MG63 (cell line): ENCODE results near the gene OR12D1. TPM values are rescaled to one million over a fixed set of nuclear protein-coding genes. Genes with fewer than 3 reads are reported as not detected.

ENCODE experiments used
- DNase-seq: peaks from one replicate; pipeline ENCODE4 v3.0.0-alpha.2; 2020
- H3K27me3 ChIP-seq: fragments of 250-450 bp; sonication (Bioruptor Pico); 2 replicates; pipeline ENCODE4 v1.5.1; 2020; ENCODE audit warnings: mild to moderate bottlenecking, moderate library complexity
- H3K36me3 ChIP-seq: fragments of 250-450 bp; sonication (Bioruptor Pico); 2 replicates; pipeline ENCODE4 v1.5.1; 2020; ENCODE audit warnings: mild to moderate bottlenecking, moderate library complexity
- H3K4me3 ChIP-seq: fragments of 250-450 bp; sonication (Bioruptor Pico); 2 replicates; pipeline ENCODE4 v1.5.1; 2020; ENCODE audit warnings: mild to moderate bottlenecking, moderate library complexity
- H3K9me3 ChIP-seq: fragments of 250-450 bp; sonication (Bioruptor Pico); 2 replicates; pipeline ENCODE4 v1.5.1; 2020; ENCODE audit warnings: mild to moderate bottlenecking, moderate library complexity
- total RNA-seq: library from RNA; depleted of rRNA; stranded (reverse); fragments of >200 nt; shearing (Covaris generic); gene quantifications from 2 replicates; pipeline ENCODE4 v1.2.3, GENCODE V29; 2014; ENCODE audit warnings: low replicate concordance; rRNA removed

Gene OR12D1
- total RNA-seq, 1 experiment from 2014 or later = not detected

DNA sequence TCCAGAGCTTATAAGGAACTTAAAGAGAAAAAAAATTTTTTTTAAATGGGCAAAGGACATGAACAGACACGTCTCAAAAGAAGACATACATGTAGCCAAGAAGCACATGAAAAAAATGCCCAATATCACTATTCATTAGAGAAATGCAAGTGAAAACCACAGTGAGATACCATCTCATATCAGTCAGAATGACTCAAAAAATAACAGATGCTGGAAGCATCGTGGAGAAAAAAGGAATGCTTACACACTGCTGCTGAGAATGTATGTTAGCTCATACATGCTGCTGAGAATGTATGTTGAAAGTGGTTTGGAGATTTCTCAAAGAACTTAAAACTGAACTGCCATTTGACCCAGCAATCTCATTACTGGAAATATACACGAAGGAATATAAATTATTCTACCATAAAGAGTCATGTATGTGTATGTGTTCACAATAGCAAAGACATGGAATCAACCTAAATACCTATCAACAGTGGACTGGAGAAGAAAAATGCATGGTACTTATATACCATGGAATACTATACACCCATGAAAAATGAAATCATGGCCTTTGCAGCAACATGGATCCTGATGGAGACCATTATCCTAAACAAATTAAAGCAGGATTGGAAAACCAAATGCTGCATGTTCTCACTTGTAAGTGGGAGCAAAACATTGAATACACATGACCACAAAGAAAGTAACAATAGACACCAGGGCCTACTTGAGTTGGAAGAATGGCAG lies 36.9 kb downstream of the OR12D1 start:
- Histone ChIP-seq H3K4me3 (no peak overlapping the region), H3K9me3 (no peaks in the 10 kb centered on the region), H3K36me3 (no peaks in the 10 kb centered on the region), H3K27me3 (no peaks in the 10 kb centered on the region)
- no peak for DNase-seq

DNA sequence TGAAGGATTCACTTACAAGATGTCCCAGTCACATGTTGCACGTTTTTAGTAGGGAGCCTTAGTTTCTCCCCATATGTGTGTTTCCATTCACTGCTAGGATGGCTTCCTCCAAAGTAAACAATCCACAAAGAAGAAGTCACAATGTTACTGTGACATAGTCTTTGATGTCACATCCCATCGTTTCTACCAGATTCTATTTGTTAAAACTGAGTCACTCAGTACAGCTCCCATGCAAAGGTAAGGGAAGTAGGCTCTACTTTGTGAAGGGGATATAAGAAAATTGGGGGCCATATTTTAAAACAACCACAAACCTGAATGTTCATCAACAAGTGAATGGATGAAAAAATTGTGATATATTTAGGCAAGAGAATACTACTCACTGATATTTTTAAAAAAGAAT lies 42.2 kb downstream of the OR12D1 start, which contains the start of the genes OR11A1 and OR2H1:
Gene OR11A1, minus strand, starts transcription at position 101 of the 400 bp plus-strand sequence. CDS start 29,430 bp downstream, outside the sequence.
Gene OR2H1, plus strand, starts transcription at position 185 of the 400 bp plus-strand sequence. CDS start 4,615 bp downstream, outside the sequence.
- no peak for DNase-seq
- Histone ChIP-seq H3K27me3 (no peaks in the 10 kb centered on the region), H3K36me3 (no peaks in the 10 kb centered on the region), H3K4me3 (no peak within 1 kb of the TSS), H3K9me3 (no peaks in the 10 kb centered on the region)

DNA sequence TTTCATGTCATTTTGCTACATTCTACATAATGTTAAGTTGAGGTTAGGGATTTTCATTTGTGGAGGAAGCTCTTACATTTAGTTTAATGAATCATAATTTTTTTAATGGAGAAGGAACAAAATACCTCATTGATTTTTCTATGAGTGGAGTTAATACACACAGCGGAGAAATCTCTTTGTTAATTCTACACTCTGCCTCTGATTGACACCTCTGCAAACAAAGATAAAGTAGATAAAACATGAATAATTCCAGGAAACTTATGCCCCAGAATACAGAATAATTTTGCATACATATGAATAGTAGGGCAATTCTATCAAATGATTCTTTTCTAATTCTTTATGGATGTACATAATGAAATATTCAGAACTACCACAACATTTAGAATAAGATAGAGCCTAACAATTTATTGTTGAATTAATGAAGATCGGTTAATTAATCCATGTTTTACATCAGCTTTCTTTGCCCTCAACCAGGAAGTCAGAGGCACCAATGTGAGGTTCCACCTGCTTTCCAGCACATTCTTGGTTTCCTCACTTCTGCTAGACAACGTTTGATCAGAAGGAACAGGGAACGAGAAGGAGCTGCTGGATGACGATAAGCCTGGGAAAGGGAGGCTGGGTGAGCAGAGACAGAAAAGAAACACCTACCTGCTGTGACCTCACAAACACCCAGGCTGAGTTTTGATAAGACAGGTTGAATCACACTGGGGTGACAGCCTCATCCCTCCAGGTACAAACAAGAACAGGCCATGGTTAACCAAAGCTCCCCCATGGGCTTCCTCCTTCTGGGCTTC lies 46.5 kb downstream of the OR12D1 start:
- no peak overlapping the region for H3K4me3 ChIP-seq
- no peaks in the 10 kb centered on the region for H3K27me3 ChIP-seq
- no peaks in the 10 kb centered on the region for H3K36me3 ChIP-seq
- no peak for DNase-seq
- no peaks in the 10 kb centered on the region for H3K9me3 ChIP-seq

DNA sequence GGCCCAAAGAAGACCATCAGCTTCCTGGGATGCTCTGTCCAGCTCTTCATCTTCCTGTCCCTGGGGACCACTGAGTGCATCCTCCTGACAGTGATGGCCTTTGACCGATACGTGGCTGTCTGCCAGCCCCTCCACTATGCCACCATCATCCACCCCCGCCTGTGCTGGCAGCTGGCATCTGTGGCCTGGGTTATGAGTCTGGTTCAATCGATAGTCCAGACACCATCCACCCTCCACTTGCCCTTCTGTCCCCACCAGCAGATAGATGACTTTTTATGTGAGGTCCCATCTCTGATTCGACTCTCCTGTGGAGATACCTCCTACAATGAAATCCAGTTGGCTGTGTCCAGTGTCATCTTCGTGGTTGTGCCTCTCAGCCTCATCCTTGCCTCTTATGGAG lies 47.3 kb downstream of the OR12D1 start:
- no peaks in the 10 kb centered on the region for H3K9me3 ChIP-seq
- no peak overlapping the region for H3K4me3 ChIP-seq
- H3K36me3 ChIP-seq = no peaks in the 10 kb centered on the region
- no peak for DNase-seq
- no peaks in the 10 kb centered on the region for H3K27me3 ChIP-seq

DNA sequence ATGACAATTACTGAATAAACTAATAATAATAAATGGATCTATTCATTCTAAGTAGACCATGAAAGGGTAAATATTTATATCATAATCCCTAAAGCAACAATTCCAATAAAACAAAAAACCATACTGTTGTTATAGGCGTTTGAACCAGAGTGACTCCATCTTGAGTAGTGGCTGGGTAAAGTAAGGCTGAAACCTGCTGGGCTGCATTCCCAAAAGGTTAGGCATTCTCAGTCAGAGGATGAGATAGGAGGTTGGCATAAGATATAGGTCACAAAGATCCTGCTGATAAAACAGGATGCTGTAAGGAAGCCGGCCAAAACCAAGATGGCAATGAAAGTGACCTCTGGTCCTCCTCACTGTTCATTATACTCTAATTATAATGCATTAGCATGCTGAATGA lies 50.6 kb downstream of the OR12D1 start:
- Histone ChIP-seq H3K27me3 (no peaks in the 10 kb centered on the region), H3K4me3 (no peak overlapping the region), H3K36me3 (no peaks in the 10 kb centered on the region), H3K9me3 (no peaks in the 10 kb centered on the region)
- DNase-seq = no peak

DNA sequence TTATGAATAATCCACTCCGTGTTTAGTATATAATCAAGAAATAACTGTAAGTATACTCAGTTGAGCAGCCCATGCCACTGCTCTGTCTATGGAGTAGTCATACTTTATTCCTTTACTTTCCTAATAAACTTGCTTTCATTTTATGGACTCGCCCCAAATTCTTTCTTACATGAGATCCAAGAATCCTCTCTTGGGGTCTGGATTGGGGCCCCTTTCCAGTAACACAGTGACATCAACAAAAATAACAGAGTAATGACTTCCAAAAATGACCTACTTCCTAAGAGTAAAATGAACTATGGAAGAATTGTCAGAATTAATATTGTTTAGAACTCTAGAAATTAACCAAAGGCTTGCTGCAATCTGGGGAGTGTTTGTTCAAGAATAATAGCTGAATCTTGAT lies 51.1 kb downstream of the OR12D1 start:
- Histone ChIP-seq H3K36me3 (no peaks in the 10 kb centered on the region), H3K27me3 (no peaks in the 10 kb centered on the region), H3K9me3 (no peaks in the 10 kb centered on the region), H3K4me3 (no peak overlapping the region)
- DNase-seq = no peak

DNA sequence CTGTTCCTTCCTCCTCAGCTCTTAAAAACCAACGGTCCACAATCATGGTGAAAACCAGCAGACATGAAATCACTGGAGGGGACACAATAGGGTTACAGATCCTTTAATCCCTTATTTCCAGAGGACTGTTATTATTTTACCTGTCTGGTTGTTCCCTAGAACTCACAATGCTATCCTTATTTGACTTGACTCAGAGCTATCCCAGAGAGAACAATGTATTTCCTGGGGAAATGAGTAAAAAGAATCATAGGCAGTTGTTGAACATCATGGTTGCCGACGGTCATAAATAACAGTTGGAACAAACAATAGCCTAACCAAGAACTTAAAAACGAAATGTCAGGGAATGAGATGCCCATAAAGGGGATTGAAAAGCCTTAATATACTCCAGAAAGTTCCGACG lies 51.5 kb downstream of the OR12D1 start:
- Histone ChIP-seq H3K27me3 (no peaks in the 10 kb centered on the region), H3K36me3 (no peaks in the 10 kb centered on the region), H3K4me3 (no peak overlapping the region), H3K9me3 (no peaks in the 10 kb centered on the region)
- no peak for DNase-seq

Other genes starting within 250 kb of the OR12D1 start
- gene OR2J2, start 244.0 kb upstream of the OR12D1 start, total RNA-seq = not detected in 2 replicates
- not detected in 2 replicates for gene OR14J1, start 113.2 kb upstream of the OR12D1 start, total RNA-seq
- not detected in 2 replicates for gene OR5V1, start 46.1 kb upstream of the OR12D1 start, total RNA-seq
- not detected in 2 replicates for gene OR12D3, start 39.6 kb upstream of the OR12D1 start, total RNA-seq
- not detected in 2 replicates for gene OR12D2, start 19.3 kb upstream of the OR12D1 start, total RNA-seq
- not detected in 2 replicates for gene OR10C1, start 24.4 kb downstream of the OR12D1 start, total RNA-seq
- not detected in 2 replicates for gene OR11A1, start 42.1 kb downstream of the OR12D1 start, total RNA-seq
- gene OR2H1, start 42.2 kb downstream of the OR12D1 start, total RNA-seq = not detected in 2 replicates
- gene MAS1L, start 73.0 kb downstream of the OR12D1 start, total RNA-seq = not detected in 2 replicates
- not detected in 2 replicates for gene UBD, start 144.8 kb downstream of the OR12D1 start, total RNA-seq
- not detected in 2 replicates for gene OR2H2, start 170.2 kb downstream of the OR12D1 start, total RNA-seq
- 1.9 and 3.7 TPM in 2 replicates for gene GABBR1, start 218.3 kb downstream of the OR12D1 start, total RNA-seq
- gene MOG, start 242.2 kb downstream of the OR12D1 start, total RNA-seq = not detected in 2 replicates